Measurements from ENCODE around the gene HOXA11.

DNA sequence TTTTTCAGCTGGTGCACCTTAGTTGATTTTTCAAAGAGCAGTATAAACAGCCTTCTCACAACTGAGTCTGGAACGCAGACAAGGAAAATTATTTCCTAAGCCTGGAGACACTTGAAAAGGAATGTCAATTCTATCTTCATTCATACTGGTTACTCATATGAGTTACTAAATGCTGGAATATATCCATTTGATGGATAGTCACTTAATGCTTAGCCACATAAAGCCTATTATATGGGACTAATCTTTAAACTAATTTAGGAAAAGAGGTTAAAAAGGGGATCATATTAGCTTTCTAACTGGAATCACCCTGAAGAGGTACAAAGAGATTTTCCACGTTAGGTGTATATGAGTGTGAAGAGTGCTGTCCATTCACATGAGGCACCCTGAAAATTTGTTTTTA lies 52.8 kb downstream of the HOXA11 start:
- TF ChIP-seq, protein P1, sequence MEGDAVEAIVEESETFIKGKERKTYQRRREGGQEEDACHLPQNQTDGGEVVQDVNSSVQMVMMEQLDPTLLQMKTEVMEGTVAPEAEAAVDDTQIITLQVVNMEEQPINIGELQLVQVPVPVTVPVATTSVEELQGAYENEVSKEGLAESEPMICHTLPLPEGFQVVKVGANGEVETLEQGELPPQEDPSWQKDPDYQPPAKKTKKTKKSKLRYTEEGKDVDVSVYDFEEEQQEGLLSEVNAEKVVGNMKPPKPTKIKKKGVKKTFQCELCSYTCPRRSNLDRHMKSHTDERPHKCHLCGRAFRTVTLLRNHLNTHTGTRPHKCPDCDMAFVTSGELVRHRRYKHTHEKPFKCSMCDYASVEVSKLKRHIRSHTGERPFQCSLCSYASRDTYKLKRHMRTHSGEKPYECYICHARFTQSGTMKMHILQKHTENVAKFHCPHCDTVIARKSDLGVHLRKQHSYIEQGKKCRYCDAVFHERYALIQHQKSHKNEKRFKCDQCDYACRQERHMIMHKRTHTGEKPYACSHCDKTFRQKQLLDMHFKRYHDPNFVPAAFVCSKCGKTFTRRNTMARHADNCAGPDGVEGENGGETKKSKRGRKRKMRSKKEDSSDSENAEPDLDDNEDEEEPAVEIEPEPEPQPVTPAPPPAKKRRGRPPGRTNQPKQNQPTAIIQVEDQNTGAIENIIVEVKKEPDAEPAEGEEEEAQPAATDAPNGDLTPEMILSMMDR (conservative IDR thresholded peaks at IDR 0.05; ENCODE audit: low read length) = no peak
- TF ChIP-seq EZH2phosphoT487 (IDR thresholded peaks at IDR 0.05; ENCODE audit: borderline replicate concordance, low read depth, low read length) = no peak

Data from OCI-LY7 (cell line).